Measurements from ENCODE around the gene VAMP5.

GRCh38 chr2:85554980-85555612 lies 29.1 kb upstream of the VAMP5 start:
- TF ChIP-seq POLR2A (IDR thresholded peaks at IDR 0.05; ENCODE audit: low read length) (no peak), GATA1 (IDR thresholded peaks at IDR 0.05; ENCODE audit: low read depth, low read length) (no peak)
